HL-60 (cell line): ENCODE measurements around the gene UST.

Experiments
- DNase-seq, 2 experiments: peaks; one replicate each; pipeline ENCODE4 v3.0.0-alpha.2; 2010 to 2020; ENCODE audit warnings: low read depth in 1 of 2, low spot score in 1 of 2
- H3K27ac ChIP-seq: fragments of 250-450 bp; sonication (Bioruptor Pico); replicated peaks from 2 replicates; pipeline ENCODE4 v1.5.1; 2020; ENCODE audit warnings: mild to moderate bottlenecking, moderate library complexity
- H3K27me3 ChIP-seq: fragments of 250-450 bp; sonication (Bioruptor Pico); 2 replicates; pipeline ENCODE4 v1.5.1; 2021; ENCODE audit warnings: mild to moderate bottlenecking, moderate library complexity; ENCODE audit not compliant: insufficient read depth, poor library complexity, severe bottlenecking
- H3K4me3 ChIP-seq: replicated peaks from 2 replicates; pipeline ENCODE4 v1.5.1; 2011; ENCODE audit warnings: mild to moderate bottlenecking, control low read depth, low read length; ENCODE audit not compliant: insufficient read depth
- CTCF ChIP-seq: IDR thresholded peaks from one replicate; pipeline ENCODE4 v1.5.1; 2011; ENCODE audit warnings: low read length, control low read depth, inconsistent platforms; ENCODE audit not compliant: insufficient read depth
- GABPA ChIP-seq: IDR thresholded peaks from 2 replicates; pipeline ENCODE4 v1.6.1; 2012; ENCODE audit warnings: low read depth
- POLR2AphosphoS5 ChIP-seq: IDR thresholded peaks from 2 replicates; pipeline ENCODE4 v1.6.1; 2012; ENCODE audit warnings: low read depth
- REST ChIP-seq: IDR thresholded peaks from 2 replicates; pipeline ENCODE4 v1.6.1; 2012; ENCODE audit warnings: low read depth; ENCODE audit not compliant: insufficient replicate concordance
- SPI1 ChIP-seq: IDR thresholded peaks from 2 replicates; pipeline ENCODE4 v1.6.1; 2012; ENCODE audit warnings: low read depth, mild to moderate bottlenecking, borderline replicate concordance

Gene UST

GRCh38 chr6:149044528-149044927 lies 297.7 kb downstream of the UST start:
- Histone ChIP-seq H3K27ac (no peak overlapping the region), H3K4me3 (no peak overlapping the region), H3K27me3 (no peaks in the 10 kb centered on the region)
- DNase-seq = no peak
- TF ChIP-seq POLR2AphosphoS5 = no peak
- TF ChIP-seq CTCF = no peak
- TF ChIP-seq REST = no peak
- TF ChIP-seq SPI1 = no peak
- no peak for TF ChIP-seq GABPA

DNA sequence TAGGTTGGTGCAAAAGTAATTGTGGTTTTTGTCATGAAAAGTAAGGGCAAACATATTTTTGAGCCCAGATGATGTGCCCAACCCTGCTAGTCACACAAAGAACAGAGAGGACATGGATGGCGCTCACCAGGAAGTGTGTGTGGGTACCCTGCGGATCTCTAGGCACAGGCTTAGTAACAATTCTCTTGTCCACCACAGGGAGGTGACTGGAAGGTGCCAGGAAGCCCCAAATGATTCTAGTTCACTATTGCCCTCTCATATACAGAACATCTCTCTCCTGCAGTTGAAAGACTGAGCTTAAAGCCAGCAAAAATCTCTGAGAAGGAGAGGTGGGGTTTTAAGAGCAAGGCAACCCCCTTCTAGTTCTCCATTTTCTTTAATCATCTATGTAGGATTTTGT lies 298.6 kb downstream of the UST start:
- DNase-seq = peak in 1 of 2 experiments; percentile 3
- no peak overlapping the region for H3K27ac ChIP-seq

More for the DNA sequence above, 298.6 kb downstream of the UST start:
- TF ChIP-seq GABPA (no peak), CTCF (no peak), POLR2AphosphoS5 (no peak), REST (no peak), SPI1 (no peak)
- Histone ChIP-seq H3K4me3 (no peak overlapping the region), H3K27me3 (no peaks in the 10 kb centered on the region)
